Skeletal muscle satellite cell (primary cell): ENCODE data around the gene OLIG1.

ENCODE experiments used
- H3K27me3 ChIP-seq: 2 replicates; pipeline ENCODE4 v1.7.0; 2013; ENCODE audit warnings: low read length; ENCODE audit not compliant: control insufficient read depth, insufficient read depth
- H3K36me3 ChIP-seq: 2 replicates; pipeline ENCODE4 v1.7.0; 2013; ENCODE audit warnings: mild to moderate bottlenecking, control low read depth, low read length; ENCODE audit not compliant: insufficient read depth
- H3K4me1 ChIP-seq: 2 replicates; pipeline ENCODE4 v1.7.0; 2013; ENCODE audit warnings: low read length; ENCODE audit not compliant: control insufficient read depth, insufficient read depth
- H3K4me2 ChIP-seq: 2 replicates; pipeline ENCODE4 v1.7.0; 2013; ENCODE audit warnings: mild to moderate bottlenecking, low read length
- H3K4me3 ChIP-seq: 2 replicates; pipeline ENCODE4 v1.7.0; 2013; ENCODE audit warnings: low read length
- H3K9ac ChIP-seq: 2 replicates; pipeline ENCODE4 v1.7.0; 2013; ENCODE audit warnings: mild to moderate bottlenecking, low read depth, low read length, moderate library complexity
- H3K9me3 ChIP-seq: replicated peaks from 2 replicates; pipeline ENCODE4 v1.7.0; 2013; ENCODE audit warnings: mild to moderate bottlenecking, control low read depth, low read length

Gene OLIG1

DNA sequence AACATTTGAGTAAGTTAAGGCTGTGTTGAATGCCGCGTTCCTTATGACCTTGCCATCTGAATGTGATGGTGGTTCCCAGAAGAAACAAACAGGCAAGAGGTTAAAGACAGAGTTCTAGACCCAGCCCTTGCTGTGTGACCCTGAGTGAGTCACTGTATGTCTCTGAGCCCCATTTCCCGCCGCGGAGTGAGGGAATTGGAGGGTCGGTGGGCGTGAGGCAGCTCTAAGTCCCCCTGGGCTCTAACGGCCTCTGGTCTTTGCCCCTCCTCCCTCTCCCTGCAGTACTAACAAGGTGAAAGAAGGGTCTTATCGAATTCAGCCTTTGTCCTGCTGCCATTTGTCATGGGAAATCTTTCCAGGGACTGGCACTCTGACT is 40.4 kb downstream of the OLIG1 start:
- H3K4me2 ChIP-seq, result no peak overlapping the region
- H3K4me3 ChIP-seq, result no peak overlapping the region
- H3K9me3 ChIP-seq, result no peaks in the 10 kb centered on the region
- H3K27me3 ChIP-seq, result peaks cover 82% of the 10 kb centered on the region
- no peaks in the 10 kb centered on the region for H3K4me1 ChIP-seq
- H3K9ac ChIP-seq, result no peak overlapping the region
- no peaks in the 10 kb centered on the region for H3K36me3 ChIP-seq

DNA sequence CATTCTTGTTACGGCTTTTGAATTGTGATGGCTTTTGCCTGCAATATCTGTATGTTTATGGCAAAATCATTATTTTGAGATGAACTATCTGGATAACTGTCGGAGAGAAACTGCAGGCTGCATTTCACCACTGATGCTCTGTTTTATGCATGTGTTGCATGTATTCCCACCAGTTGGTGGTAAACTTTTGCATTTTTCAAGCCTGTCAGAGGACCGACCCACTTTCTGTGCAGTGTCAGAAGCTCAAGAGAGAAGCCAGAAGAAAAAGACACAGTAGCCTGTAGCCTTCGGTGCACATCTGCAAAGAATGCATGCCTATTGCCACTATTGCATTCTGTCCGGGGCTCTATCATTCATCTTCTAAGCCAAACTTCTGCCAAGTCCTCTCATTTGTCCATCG is 41.6 kb downstream of the OLIG1 start:
- no peaks in the 10 kb centered on the region for H3K36me3 ChIP-seq
- peaks cover 90% of the 10 kb centered on the region for H3K27me3 ChIP-seq
- no peak overlapping the region for H3K4me2 ChIP-seq

DNA sequence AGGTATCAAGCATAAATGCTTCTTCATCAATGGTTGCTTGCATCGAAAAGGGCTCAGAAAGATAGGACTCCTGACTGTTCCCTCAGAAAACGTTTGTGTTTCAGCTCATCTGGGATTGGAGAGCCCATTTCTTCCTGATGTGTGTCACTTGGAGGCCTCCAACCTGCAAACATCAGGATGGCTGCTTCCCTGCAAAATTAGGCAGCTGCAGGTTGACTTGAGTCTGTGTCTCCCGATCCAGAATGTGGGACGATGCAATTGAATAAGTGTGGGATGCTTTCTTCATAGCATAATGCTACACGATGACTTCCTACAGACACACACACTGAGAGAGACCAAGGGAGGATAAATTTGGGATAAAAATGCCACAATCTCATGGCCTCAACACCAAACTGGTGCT is 42.2 kb downstream of the OLIG1 start:
- H3K4me3 ChIP-seq, result no peak overlapping the region

More for the DNA sequence above, 41.6 kb downstream of the OLIG1 start:
- no peaks in the 10 kb centered on the region for H3K9me3 ChIP-seq
- H3K4me1 ChIP-seq, result no peaks in the 10 kb centered on the region
- H3K9ac ChIP-seq, result no peak overlapping the region
- H3K4me3 ChIP-seq, result no peak overlapping the region

DNA sequence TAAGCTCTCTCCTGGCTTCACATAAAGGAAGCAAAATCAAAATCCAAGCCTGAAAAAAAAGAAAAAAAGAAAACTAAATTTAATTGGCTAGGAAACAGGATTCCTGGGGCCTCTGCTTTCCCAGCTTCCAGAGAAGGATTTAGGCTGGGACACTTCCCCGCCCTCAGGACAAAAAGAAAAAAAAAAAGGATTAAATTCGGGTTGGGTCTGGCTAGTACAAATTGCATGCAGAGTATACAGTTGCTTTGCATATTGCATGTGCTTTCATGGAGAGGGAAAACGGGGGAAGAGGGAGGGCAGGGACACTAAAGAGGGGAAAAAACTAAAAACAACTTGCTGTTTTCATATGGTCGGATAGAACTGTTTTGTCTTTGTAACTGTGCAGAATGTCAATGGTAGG is 42.7 kb downstream of the OLIG1 start:
- H3K27me3 ChIP-seq, result peaks cover 96% of the 10 kb centered on the region
- H3K4me1 ChIP-seq, result no peaks in the 10 kb centered on the region
- no peaks in the 10 kb centered on the region for H3K36me3 ChIP-seq

More for the DNA sequence above, 42.2 kb downstream of the OLIG1 start:
- no peak overlapping the region for H3K9ac ChIP-seq
- H3K27me3 ChIP-seq, result peaks cover 95% of the 10 kb centered on the region
- H3K4me2 ChIP-seq, result no peak overlapping the region
- no peaks in the 10 kb centered on the region for H3K36me3 ChIP-seq
- H3K4me1 ChIP-seq, result no peaks in the 10 kb centered on the region
- H3K9me3 ChIP-seq, result no peaks in the 10 kb centered on the region

DNA sequence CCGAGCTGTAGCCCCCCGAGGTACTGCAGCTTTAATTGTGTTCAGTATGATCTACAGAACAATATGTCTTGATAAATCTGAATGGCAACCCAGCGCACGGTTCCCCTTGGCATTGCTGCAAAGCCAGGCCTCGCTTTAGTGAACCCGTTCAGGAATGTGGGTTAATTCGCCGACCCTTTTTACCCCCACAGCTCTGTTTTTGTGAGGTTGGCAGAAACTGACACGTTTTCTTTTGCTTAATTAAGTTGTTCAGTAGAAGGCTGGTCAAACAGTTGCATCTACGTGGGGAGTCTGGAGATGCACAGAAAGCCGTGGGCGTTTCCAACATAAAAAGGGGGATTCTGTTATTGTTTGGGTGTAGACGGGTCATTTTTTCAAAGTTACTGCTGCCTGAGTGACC is 43.2 kb downstream of the OLIG1 start:
- Histone ChIP-seq H3K4me3 (no peak overlapping the region), H3K9ac (no peak overlapping the region), H3K36me3 (no peaks in the 10 kb centered on the region), H3K9me3 (no peaks in the 10 kb centered on the region), H3K4me1 (no peaks in the 10 kb centered on the region), H3K4me2 (no peak overlapping the region), H3K27me3 (peaks cover 97% of the 10 kb centered on the region)

More for the DNA sequence above, 42.7 kb downstream of the OLIG1 start:
- Histone ChIP-seq H3K4me3 (no peak overlapping the region), H3K4me2 (no peak overlapping the region), H3K9ac (no peak overlapping the region), H3K9me3 (no peaks in the 10 kb centered on the region)

DNA sequence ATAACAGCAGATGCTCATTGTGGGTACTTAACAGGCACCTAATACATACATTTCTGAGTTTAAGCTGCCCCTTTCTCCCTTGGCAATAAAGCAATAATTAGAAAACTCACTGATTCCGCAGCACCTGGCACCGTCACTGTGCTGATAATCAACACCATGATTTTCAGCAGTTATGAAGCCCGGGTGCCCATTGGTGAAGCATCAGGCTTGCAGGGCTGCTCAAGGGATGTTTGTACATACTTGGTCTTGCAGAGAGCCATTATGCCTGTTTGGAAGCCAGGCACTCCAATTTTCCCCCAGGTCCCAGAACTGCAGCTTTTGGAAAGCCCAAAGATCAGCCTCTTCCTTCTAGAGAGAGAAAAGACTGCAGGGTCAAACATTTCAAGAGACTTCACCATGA is 44.3 kb downstream of the OLIG1 start:
- Histone ChIP-seq H3K27me3 (peaks cover 98% of the 10 kb centered on the region), H3K9ac (no peak overlapping the region), H3K4me3 (no peak overlapping the region), H3K4me2 (no peak overlapping the region), H3K9me3 (no peaks in the 10 kb centered on the region), H3K4me1 (no peaks in the 10 kb centered on the region), H3K36me3 (no peaks in the 10 kb centered on the region)

DNA sequence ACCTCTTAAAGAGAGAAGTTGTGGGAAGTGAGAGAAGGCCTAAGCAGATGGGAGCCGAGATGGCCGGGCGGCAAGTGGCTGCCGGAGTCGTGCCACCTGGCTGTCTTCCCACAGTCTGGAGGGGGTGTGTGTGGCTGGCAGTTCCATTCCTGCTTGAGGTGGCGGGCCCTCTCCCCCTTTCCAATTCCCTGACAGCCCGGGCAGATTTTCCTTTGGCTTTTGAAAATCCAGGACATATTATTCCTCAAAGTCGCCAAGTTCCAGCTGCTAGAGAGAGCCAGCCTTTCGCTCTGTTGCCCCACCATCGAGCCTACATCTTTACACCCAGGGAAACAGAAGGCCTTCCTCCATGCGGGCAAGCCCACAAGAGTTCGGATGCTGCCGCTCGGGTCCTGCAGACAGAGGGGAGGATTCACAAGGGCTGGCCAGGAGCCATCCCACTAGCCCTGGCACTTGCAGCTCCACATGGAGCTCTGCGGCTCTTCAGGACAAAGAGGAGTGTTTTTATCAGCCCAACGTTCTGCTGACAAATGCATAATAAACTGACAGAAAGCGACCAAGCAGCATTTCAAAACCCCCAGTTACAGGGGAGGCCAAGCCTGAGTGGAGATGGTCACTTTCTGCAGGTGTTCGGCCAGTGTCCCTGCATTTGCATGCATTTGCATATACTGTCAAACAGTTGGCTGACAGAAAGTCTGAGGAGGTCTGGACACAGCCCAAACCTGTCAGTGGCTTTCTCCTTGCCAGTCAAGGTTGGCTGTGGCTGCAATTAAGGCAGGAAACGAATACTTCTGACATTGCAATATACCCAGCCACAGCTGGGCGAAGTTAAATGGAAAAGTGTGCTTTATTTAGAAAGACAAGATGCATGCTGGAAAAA is 45.9 kb downstream of the OLIG1 start:
- Histone ChIP-seq H3K4me1 (no peaks in the 10 kb centered on the region), H3K9ac (no peak overlapping the region), H3K4me3 (no peak overlapping the region), H3K27me3 (peaks cover 94% of the 10 kb centered on the region), H3K4me2 (no peak overlapping the region), H3K9me3 (no peaks in the 10 kb centered on the region), H3K36me3 (no peaks in the 10 kb centered on the region)

DNA sequence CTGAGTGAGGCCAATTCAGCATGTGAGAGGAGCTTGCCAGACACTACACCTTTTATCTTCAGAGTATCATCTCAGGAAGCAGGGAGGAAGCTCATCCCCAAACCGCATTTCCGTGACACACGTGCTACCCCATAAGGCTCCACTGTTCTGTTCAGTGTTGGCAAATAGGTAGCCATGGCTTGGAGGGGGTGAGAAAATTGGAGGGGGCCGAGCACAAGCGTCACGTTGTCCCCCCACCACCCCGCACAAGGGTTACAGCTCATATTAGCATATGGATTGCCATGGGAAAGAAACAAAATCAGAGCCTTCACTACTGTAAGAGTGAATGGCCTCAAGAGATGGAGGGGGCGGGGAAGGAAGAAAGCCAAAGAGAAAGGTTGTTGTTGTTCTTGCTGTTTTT is 46.7 kb downstream of the OLIG1 start:
- no peak overlapping the region for H3K4me2 ChIP-seq
- H3K4me1 ChIP-seq, result no peaks in the 10 kb centered on the region
- no peaks in the 10 kb centered on the region for H3K36me3 ChIP-seq
- no peaks in the 10 kb centered on the region for H3K9me3 ChIP-seq
- H3K27me3 ChIP-seq, result peaks cover 92% of the 10 kb centered on the region
- H3K4me3 ChIP-seq, result no peak overlapping the region
- no peak overlapping the region for H3K9ac ChIP-seq

DNA sequence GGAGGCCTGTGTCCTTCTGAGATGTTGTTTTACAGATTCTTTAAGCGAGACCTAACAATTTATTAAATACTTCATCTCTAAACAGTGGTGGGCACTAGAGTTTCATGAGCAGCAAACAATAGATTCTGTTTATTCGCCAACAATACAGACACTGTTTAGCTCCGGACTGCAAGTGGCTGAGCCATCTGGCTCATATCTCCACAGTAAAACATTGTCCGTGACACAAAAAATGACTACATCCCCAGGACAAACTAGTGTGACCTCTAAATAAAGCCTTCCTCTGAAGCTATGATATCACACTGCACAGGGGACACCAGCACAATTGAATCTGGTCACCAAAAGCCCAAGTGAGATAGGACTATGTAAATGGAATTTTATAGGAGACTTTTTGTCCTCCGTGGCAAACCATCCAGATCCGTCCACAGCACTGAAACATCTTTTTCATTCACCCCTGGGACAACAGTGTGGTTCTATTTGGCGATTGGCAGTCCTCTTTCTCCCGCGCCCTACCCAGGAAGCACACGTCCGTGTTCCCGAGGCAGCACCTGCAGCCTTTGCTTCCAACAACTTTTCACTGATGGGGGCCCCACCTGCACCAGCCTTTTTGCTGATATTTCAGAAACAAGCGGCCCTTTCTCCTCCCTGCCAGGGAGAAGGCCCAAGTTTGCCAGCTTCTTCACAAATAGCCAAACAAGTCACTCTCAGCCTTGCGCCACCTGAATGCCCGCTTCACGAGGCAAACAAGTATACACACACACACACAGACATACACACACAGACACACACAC is 47.4 kb downstream of the OLIG1 start:
- Histone ChIP-seq H3K4me2 (no peak overlapping the region), H3K4me3 (no peak overlapping the region), H3K9ac (no peak overlapping the region), H3K4me1 (no peaks in the 10 kb centered on the region), H3K36me3 (no peaks in the 10 kb centered on the region), H3K9me3 (no peaks in the 10 kb centered on the region), H3K27me3 (peaks cover 90% of the 10 kb centered on the region)
